ENCODE results near the gene ZNF716.
"Not testable (repeated sequence)": the region's sequence is repeated elsewhere in the genome, so short reads cannot be mapped to it uniquely, and the experiment has no call there.

ZNF716 gene

DNA sequence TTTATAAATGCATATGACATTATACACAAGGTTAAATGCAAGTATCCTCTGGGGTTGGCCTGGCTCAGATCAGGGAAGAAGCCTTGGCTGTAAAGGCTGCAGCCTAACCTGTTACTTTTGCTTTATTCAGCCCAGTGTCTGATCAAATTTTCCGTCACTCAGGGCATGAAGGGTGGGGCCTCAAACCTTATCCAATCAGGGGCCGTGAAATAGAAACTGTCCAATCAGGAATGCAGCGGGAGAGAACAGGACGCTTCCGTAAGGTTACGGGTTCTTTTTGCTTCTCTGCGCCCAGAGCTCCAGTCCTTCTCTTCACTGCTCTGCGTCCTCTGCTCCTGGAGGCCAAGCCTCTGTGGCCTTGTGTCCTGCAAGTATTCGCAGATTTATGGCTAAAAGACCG, at the start of gene ZNF716:
Gene ZNF716 (plus strand): TSS at position 274 of the 400 bp plus-strand sequence. CDS start 112 bp downstream, at position 386.
- H3K4me3 ChIP-seq (ENCODE audit: low read length), result no peak within 1 kb of the TSS
- no peak for TF ChIP-seq CTCF (conservative IDR thresholded peaks at IDR 0.05; ENCODE audit: low read length)
- no peak for DNase-seq (ENCODE audit: low read depth)

DNA sequence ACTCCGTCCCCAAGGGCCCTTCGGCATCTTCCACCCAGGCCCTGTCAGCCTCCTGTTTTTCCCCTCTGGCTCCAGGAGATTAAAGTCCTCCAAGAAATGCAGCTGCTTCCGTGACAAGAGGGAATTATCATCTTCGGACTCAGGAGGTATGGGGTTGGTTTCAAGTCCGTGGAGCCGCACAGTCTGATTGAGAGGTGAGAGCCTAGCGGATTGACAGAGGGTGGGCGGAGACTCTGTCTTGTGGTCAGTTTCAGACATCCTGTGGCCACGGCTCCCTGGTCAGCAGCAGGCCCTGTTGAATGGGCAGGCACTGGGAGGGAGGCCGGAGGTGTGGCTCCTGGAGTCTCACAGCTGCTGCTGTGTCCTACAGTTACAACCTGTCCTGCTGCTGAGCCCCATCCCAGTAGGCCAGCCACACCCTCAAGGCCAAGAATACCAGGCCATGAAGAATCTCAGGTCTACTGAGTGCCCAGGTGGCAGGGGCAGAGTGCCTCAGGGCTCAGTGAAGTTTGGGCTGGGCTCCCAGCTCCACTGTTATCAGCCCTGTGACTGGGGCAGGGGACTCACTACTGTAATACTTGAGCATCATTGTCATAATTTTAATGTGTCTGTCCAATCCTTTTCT, 49.3 kb upstream of the ZNF716 start:
- DNase-seq (ENCODE audit: low read depth), result no peak
- TF ChIP-seq CTCF (conservative IDR thresholded peaks at IDR 0.05; ENCODE audit: low read length), result no peak
- no peak overlapping the region for H3K4me3 ChIP-seq (ENCODE audit: low read length)

DNA sequence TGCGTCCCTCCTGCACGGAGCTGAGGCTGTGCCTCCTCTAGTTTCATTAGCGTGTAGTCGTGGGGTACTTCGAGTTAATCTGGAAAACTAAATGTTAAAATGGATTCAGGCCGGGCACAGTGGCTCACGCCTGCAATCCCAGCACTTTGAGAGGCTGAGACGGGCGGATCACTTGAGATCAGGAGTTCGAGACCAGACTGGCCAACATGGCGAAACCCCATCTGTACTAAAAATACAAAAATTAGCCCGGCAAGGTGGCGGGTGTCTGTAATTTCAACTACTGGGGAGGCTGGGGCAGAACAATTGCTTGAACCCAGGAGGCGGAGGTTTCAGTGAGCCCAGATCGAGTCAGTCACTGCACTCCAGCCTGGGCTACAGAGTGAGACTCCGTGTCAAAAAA, 46.9 kb upstream of the ZNF716 start:
- not testable (repeated sequence) for DNase-seq (ENCODE audit: low read depth); H3K4me3 ChIP-seq (ENCODE audit: low read length)

DNA sequence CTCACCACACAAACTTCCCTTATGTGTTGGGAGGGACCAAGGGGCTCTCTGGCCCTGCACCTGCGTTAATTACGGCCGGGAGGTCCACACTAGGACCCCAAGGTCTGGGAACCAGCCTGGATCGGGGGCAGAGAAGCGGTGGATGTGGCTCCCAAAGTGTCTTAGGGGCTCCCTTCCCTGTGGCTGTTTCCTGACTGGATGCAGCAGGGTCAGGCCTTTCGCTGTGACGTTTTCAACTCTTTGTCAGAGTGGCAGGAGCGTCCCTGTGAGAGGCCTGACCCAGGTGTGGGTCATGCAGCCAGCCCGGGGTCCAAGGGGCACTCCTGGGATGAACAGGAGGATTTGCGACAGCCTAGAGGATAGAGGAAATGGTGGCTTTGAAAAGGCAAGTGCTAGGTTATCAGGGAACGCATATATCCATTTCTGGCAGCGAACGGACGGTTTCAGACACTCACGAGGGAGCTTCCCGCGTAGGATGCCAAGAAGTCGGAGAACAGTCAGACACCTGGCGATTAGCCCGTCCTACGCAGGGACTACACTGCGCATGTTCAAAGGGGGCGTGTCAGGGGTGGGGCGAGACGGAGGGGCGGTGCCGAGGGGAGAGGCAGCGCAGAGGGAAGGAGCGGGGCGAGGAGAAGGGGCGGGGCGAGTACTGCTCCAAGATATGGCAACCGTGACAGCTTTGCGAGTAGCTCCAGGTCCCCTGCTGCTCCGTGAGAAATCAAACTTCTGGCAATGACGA, 46.2 kb upstream of the ZNF716 start:
- no peak for TF ChIP-seq CTCF (conservative IDR thresholded peaks at IDR 0.05; ENCODE audit: low read length)
- H3K4me3 ChIP-seq (ENCODE audit: low read length), result no peak overlapping the region
- no peak for DNase-seq (ENCODE audit: low read depth)

DNA sequence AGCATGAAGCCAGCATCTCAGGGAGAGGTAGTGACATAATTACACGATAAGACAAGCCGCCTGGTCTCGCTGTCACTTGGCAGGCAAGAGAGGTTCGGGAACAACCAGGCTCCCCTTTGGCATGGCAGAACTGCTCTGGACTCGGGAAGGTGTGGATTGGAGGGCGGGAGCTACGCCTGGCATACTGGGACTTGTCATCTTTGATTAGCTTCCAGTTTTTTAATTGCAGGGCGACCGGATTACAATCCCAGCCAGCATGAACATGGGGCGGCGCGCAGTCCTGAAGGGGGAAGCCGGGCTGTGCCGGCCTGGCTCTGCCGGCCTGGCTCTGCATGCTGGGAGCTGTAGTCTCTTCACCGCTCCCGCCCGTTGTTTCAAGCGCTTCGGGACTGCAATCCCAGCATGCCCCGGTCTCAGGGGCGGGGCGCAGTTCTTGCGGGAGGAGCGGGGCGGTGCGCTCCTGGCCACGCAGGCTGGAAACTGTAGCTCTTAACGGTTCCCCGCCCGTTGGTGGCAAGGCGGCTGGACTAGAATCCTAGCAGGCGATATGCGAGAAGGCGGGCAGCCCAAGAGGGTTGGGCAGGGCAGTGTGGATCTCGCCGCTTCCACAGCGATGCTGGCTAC, 45.5 kb upstream of the ZNF716 start:
- TF ChIP-seq CTCF (conservative IDR thresholded peaks at IDR 0.05; ENCODE audit: low read length), result no peak
- no peak for DNase-seq (ENCODE audit: low read depth)

GRCh38 chr7:57404967-57405421, 45.0 kb upstream of the ZNF716 start:
- H3K4me3 ChIP-seq (ENCODE audit: low read length), result no peak overlapping the region
- no peak for TF ChIP-seq CTCF (conservative IDR thresholded peaks at IDR 0.05; ENCODE audit: low read length)
- no peak for DNase-seq (ENCODE audit: low read depth)

More for the DNA sequence above, 45.5 kb upstream of the ZNF716 start:
- no peak overlapping the region for H3K4me3 ChIP-seq (ENCODE audit: low read length)

GRCh38 chr7:57407125-57407524, 42.9 kb upstream of the ZNF716 start:
- no peak overlapping the region for H3K4me3 ChIP-seq (ENCODE audit: low read length)
- no peak for TF ChIP-seq CTCF (conservative IDR thresholded peaks at IDR 0.05; ENCODE audit: low read length)
- DNase-seq (ENCODE audit: low read depth), result no peak
